Testis (tissue), 3 donors: ENCODE data around the gene MYBPC1. TPM values are rescaled to one million over a fixed set of nuclear protein-coding genes. Genes with fewer than 3 reads are reported as not detected.
"Not testable (repeated sequence)": the region's sequence is repeated elsewhere in the genome, so short reads cannot be mapped to it uniquely, and the experiment has no call there.

Experiments used
- DNase-seq: peaks from one replicate; pipeline ENCODE4 v3.0.0-alpha.2; 2019
- H3K27ac ChIP-seq, 2 donors: fragments of 200-600 bp; sonication (generic); one replicate each; pipeline ENCODE4 v1.5.1; 2019
- H3K27me3 ChIP-seq: fragments of 200-600 bp; sonication (generic); one replicate; pipeline ENCODE4 v1.5.1; 2019
- H3K36me3 ChIP-seq: fragments of 200-600 bp; sonication (generic); one replicate; pipeline ENCODE4 v1.5.1; 2017; ENCODE audit warnings: low read depth; ENCODE audit errors: missing control alignments
- H3K4me1 ChIP-seq: fragments of 200-600 bp; sonication (generic); one replicate; pipeline ENCODE4 v1.5.1; 2019
- H3K4me3 ChIP-seq, 2 donors: fragments of 200-600 bp; sonication (generic); one replicate each; pipeline ENCODE4 v1.5.1; 2017 to 2019
- H3K9me3 ChIP-seq: fragments of 200-600 bp; sonication (generic); one replicate; pipeline ENCODE4 v1.5.1; 2017
- POLR2A ChIP-seq: fragments of 450-650 bp; IDR thresholded peaks from one replicate; pipeline ENCODE4 v1.6.1; 2017; ENCODE audit warnings: antibody characterized with exemption, mild to moderate bottlenecking, moderate library complexity
- WGBS, 2 donors: methylation state at CpG; one replicate each; pipeline ENCODE4 v1.1.5; 2018; 5-methylcytosine and 5-hydroxymethylcytosine counted together
- intact Hi-C: fragments of 100-400 bp; cut with DNase I; formaldehyde crosslinking; loops from one replicate; pipeline ENCODE4 v1.15.1; 2023; ENCODE audit warnings: low total_unique reads
- polyA plus RNA-seq: library from polyadenylated mRNA; stranded (reverse); fragments of 350-450 nt; fragmentation: Illumina TruSeq; extraction: RNeasy Lipid Tissue Mini Kit (QIAGEN cat#74804); gene quantifications from one replicate; pipeline ENCODE4 v1.2.3, GENCODE V29; 2014; ENCODE audit warnings: low read depth, low replicate concordance; ENCODE audit not compliant: insufficient read depth
- total RNA-seq, 2 donors: library from RNA; depleted of rRNA; stranded (reverse); fragments of >200 nt; gene quantifications; one replicate each; pipeline ENCODE4 v1.2.3, GENCODE V29; 2016
- TF ChIP-seq, protein P1 (sequence below), 3 experiments: fragments of 450-650 bp in 2 of 3; fragments of 200-600 bp in 1 of 3; sonication (generic) in 1 of 3; IDR thresholded peaks; one replicate each; pipeline ENCODE4 v1.5.1; 2016 to 2019; ENCODE audit warnings: antibody characterized with exemption in 3 of 3, mild to moderate bottlenecking in 2 of 3, moderate library complexity in 1 of 3

Gene MYBPC1
- total and polyA plus RNA-seq, 3 donors from 2014 or later: 2.5 to 31.2 (median 3.7) TPM

GRCh38 chr12:101680240-101680639, 85.5 kb downstream of the MYBPC1 start:
- Histone ChIP-seq H3K27ac (no peak overlapping the region), H3K27me3 (no peaks in the 10 kb centered on the region), H3K4me1 (peaks cover 2% of the 10 kb centered on the region), H3K4me3 (no peak overlapping the region), H3K36me3 (no peaks in the 10 kb centered on the region), H3K9me3 (no peaks in the 10 kb centered on the region)
- intact Hi-C loops: no loop called here
- no peak for DNase-seq
- WGBS, 2 donors: 42 to 44% methylated on average over 3 of the region's 3 CpGs
- TF ChIP-seq, protein P1, sequence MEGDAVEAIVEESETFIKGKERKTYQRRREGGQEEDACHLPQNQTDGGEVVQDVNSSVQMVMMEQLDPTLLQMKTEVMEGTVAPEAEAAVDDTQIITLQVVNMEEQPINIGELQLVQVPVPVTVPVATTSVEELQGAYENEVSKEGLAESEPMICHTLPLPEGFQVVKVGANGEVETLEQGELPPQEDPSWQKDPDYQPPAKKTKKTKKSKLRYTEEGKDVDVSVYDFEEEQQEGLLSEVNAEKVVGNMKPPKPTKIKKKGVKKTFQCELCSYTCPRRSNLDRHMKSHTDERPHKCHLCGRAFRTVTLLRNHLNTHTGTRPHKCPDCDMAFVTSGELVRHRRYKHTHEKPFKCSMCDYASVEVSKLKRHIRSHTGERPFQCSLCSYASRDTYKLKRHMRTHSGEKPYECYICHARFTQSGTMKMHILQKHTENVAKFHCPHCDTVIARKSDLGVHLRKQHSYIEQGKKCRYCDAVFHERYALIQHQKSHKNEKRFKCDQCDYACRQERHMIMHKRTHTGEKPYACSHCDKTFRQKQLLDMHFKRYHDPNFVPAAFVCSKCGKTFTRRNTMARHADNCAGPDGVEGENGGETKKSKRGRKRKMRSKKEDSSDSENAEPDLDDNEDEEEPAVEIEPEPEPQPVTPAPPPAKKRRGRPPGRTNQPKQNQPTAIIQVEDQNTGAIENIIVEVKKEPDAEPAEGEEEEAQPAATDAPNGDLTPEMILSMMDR (IDR thresholded peaks at IDR 0.05): no peak
- TF ChIP-seq POLR2A: no peak

DNA sequence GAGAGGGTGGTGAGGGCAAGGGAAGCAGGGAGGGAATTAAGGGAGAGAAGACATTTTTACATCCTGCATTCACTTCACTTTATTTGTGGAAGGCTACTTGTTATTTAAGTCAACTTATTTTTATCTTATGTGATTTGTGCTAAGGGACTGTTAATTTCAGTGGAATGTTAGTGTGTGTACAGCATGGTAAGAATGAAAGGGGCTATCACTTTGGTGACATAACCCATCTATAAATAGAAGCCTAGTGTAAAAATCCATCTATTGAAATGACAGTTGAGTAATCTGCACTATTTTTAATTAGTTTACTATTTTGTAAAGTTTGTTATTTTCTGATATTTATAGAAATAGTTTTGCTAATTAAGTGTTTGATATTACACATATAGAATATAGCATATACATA, 85.9 kb downstream of the MYBPC1 start:
- no peak for TF ChIP-seq POLR2A
- TF ChIP-seq, protein P1 (IDR thresholded peaks at IDR 0.05): no peak
- H3K4me1 ChIP-seq: peaks cover 3% of the 10 kb centered on the region
- intact Hi-C loops: no loop called here
- no peaks in the 10 kb centered on the region for H3K27me3 ChIP-seq
- no peak overlapping the region for H3K4me3 ChIP-seq
- DNase-seq: no peak
- H3K27ac ChIP-seq: no peak overlapping the region
- H3K9me3 ChIP-seq: no peaks in the 10 kb centered on the region
- no peaks in the 10 kb centered on the region for H3K36me3 ChIP-seq

DNA sequence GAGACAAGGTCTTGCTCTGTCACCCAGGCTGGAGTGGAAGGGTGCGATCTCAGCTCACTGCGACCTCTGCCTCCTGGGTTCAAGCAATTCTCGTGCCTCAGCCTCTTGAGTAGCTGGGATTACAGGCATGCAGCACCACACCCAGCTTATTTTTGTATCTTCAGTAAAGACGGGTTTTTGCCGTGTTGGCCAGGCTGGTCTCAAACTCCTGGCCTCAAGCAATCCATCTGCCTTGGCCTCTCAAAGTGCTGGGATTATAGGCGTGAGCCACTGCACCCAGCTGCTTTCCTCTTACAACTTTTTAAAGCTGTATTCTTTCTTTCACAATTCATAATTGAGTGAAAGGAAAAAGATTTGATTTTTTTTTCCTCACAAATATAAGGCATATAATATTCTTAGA, 86.9 kb downstream of the MYBPC1 start:
- H3K27me3 ChIP-seq, intact Hi-C loops, H3K27ac ChIP-seq, H3K9me3 ChIP-seq, DNase-seq, H3K4me3 ChIP-seq, H3K4me1 ChIP-seq, H3K36me3 ChIP-seq: not testable (repeated sequence)
- WGBS, 2 donors: 70 to 73% methylated on average over 6 of the region's 6 CpGs

- intact Hi-C loops: no loop called here
- no peak overlapping the region for H3K4me3 ChIP-seq
- H3K27me3 ChIP-seq: no peaks in the 10 kb centered on the region
- peaks cover 3% of the 10 kb centered on the region for H3K4me1 ChIP-seq
- no peaks in the 10 kb centered on the region for H3K9me3 ChIP-seq
- DNase-seq: no peak
- TF ChIP-seq POLR2A: no peak
- TF ChIP-seq, protein P1 (IDR thresholded peaks at IDR 0.05): no peak
- 32 to 43% methylated on average over 1 of the region's 1 CpG for WGBS, 2 donors
- H3K36me3 ChIP-seq: no peaks in the 10 kb centered on the region
- no peak overlapping the region for H3K27ac ChIP-seq
Measured at GRCh38 chr12:101685092-101685491, 90.3 kb downstream of the MYBPC1 start.

DNA sequence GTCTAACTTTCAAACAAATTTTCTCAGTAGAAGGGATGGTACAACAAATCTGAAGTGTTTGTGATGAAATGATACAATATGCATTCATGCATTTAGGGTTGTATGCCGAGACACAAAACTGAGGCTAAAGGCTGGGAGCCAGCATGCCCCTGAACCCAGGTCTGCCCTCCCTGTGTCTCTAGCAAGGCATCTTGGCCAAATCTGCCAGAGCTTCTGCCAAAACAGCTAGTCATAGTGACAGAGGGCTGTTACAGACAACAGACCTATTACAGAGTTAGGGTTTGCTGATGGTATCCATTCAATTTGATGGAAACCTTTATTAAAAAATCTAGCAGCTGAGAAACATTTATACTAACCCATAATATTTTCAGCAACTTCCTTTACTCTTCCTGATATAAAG, 91.4 kb downstream of the MYBPC1 start:
- no peak overlapping the region for H3K27ac ChIP-seq
- DNase-seq: no peak
- peaks cover 3% of the 10 kb centered on the region for H3K4me1 ChIP-seq
- H3K27me3 ChIP-seq: no peaks in the 10 kb centered on the region
- H3K36me3 ChIP-seq: no peaks in the 10 kb centered on the region
- no peak overlapping the region for H3K4me3 ChIP-seq
- H3K9me3 ChIP-seq: no peaks in the 10 kb centered on the region
- 79 to 85% methylated on average over 1 of the region's 1 CpG for WGBS, 2 donors
- no peak for TF ChIP-seq POLR2A
- TF ChIP-seq, protein P1 (IDR thresholded peaks at IDR 0.05): no peak
- intact Hi-C loops: no loop called here
